K562 (cell line): ENCODE measurements around the gene SLX9.
A peak's percentile ranks its signal among the peaks of the same experiment; 100 is the strongest.

Source experiments
- CTCF ChIP-seq, 3 experiments: IDR thresholded peaks in 2 of 3; conservative IDR thresholded peaks in 1 of 3; 2 replicates each; pipeline ENCODE4 v1.5.1; 2011 to 2012; ENCODE audit warnings: low read length in 3 of 3, mild to moderate bottlenecking in 3 of 3, control low read depth in 2 of 3, improper control_type of control experiment in 1 of 3, inconsistent platforms in 1 of 3, low read depth in 1 of 3, mixed read lengths in 1 of 3, moderate library complexity in 1 of 3; ENCODE audit not compliant: insufficient read depth in 2 of 3
- GMEB1 ChIP-seq: fragments of 250-450 bp; sonication (Bioruptor Pico); IDR thresholded peaks from 2 replicates; pipeline ENCODE4 v1.4.0; 2020; ENCODE audit warnings: mild to moderate bottlenecking
- KLF1 ChIP-seq: fragments of 450-650 bp; IDR thresholded peaks from 2 replicates; pipeline ENCODE4 v1.6.1; 2016; ENCODE audit warnings: missing genetic modification characterization, missing compliant biosample characterization
- POLR2A ChIP-seq: fragments of 450-650 bp; conservative IDR thresholded peaks from 2 replicates; pipeline ENCODE4 v1.6.1; 2016
- SMARCA5 ChIP-seq: fragments of 450-650 bp; IDR thresholded peaks from 2 replicates; pipeline ENCODE4 v1.6.1; 2016
- SP1 ChIP-seq: sonication (generic); formaldehyde crosslinking; IDR thresholded peaks from 2 replicates; pipeline ENCODE4 v1.8.1; 2022; ENCODE audit warnings: mild to moderate bottlenecking, missing genetic modification reagents
- ZBTB1 ChIP-seq: sonication (generic); formaldehyde crosslinking; IDR thresholded peaks from 2 replicates; pipeline ENCODE4 v1.8.1; 2023; ENCODE audit warnings: missing genetic modification reagents, low read depth, mild to moderate bottlenecking, borderline replicate concordance
- TF ChIP-seq, protein P1 (sequence below): sonication (generic); formaldehyde crosslinking; IDR thresholded peaks from 2 replicates; pipeline ENCODE4 v1.9.0; 2022; ENCODE audit warnings: mild to moderate bottlenecking, missing genetic modification reagents

- peak in 2 of 3 experiments; percentile 22 to 25; a peak in 1 of 6 replicates for TF ChIP-seq CTCF (IDR thresholded peaks at IDR 0.05 in 2 of 3, conservative IDR thresholded peaks at IDR 0.05 in 1 of 3; ENCODE audit: insufficient read depth in 2 of 3, low read depth in 1 of 3, low read length in 3 of 3)
- TF ChIP-seq, protein P1, sequence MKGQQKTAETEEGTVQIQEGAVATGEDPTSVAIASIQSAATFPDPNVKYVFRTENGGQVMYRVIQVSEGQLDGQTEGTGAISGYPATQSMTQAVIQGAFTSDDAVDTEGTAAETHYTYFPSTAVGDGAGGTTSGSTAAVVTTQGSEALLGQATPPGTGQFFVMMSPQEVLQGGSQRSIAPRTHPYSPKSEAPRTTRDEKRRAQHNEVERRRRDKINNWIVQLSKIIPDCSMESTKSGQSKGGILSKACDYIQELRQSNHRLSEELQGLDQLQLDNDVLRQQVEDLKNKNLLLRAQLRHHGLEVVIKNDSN (CRISPR knock-in tag): peak; percentile 59
- no peak for TF ChIP-seq GMEB1 (CRISPR knock-in tag)
- no peak for TF ChIP-seq KLF1
- no peak for TF ChIP-seq ZBTB1 (CRISPR knock-in tag)
- no peak for TF ChIP-seq SP1 (CRISPR knock-in tag)
- no peak for TF ChIP-seq SMARCA5
- no peak for TF ChIP-seq POLR2A
These were observed 72.3 kb downstream of the SLX9 start for GRCh38 chr21:45011911-45012661.
